Measurements from ENCODE around the gene FADS3.

The FADS3 gene, protein sequence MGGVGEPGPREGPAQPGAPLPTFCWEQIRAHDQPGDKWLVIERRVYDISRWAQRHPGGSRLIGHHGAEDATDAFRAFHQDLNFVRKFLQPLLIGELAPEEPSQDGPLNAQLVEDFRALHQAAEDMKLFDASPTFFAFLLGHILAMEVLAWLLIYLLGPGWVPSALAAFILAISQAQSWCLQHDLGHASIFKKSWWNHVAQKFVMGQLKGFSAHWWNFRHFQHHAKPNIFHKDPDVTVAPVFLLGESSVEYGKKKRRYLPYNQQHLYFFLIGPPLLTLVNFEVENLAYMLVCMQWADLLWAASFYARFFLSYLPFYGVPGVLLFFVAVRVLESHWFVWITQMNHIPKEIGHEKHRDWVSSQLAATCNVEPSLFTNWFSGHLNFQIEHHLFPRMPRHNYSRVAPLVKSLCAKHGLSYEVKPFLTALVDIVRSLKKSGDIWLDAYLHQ

DNA sequence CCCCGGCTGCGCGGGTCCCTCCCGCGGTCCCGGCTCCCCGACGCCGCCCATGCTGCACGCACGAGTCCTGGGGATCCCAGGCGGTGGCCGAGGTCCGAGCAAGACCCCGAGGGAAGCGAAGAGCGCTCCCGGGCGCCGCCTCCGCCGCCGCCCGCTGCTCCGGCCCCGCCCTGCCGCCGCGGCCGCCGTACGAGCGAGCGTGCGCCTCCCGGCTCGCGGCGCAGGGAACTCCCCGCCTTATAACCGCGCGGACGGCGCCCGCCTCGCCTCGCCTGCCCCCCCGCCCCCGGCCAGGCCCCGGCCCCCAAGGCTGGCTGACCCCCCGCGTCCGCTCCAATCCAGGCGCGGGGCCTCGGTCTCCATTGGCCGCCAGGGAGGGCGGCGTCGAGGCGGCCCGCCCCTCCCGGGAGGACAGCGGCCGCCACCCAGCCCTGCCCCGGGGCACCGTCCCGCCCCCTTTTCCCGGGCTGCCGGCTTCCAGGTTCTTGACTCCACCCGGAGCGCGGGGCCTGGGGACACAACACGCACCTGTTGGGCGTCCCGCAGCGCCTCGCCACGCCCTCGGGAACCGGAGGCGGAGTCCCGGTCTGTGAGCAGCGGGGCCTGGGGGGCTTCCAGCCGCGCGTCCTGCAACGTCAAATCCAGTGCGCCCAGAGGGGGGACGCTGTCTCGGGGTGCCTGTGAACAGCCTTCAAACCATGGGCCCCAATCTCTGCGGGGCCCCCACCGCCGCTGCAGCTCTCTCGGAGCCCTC is at the start of gene FADS3:
Gene FADS3 (minus strand): TSS at position 215 of the 754 bp plus-strand sequence. CDS start 164 bp downstream, at position 51.
- DNase-seq (ENCODE audit: low read depth in 2 of 2), result peak in 1 of 2 donors; percentile 37

GRCh38 chr11:61940466-61940865 is 49.1 kb upstream of the FADS3 start:
- DNase-seq (ENCODE audit: low read depth in 2 of 2), result no peak

GRCh38 chr11:61935861-61936260 is 44.5 kb upstream of the FADS3 start:
- no peak for DNase-seq (ENCODE audit: low read depth in 2 of 2)

DNA sequence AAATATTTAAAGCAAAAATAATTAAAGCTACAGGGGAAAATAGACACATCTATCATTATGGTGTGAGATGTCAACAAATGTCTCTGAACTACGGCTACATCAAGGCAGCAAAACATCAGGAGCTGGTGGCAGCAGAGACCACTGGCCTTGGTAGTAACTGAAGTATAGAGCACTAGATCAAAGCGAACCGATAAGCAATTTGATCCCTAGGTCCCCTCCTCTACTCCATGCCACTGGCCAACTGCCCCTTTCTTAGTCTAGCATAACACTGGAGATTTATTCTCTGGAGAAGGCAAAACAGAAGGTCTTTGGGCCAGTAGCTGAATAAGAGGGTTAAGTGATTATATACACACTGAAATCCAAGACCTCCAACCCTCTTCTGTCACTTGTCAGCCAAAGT is 39.6 kb upstream of the FADS3 start:
- DNase-seq (ENCODE audit: low read depth in 2 of 2), result no peak

DNA sequence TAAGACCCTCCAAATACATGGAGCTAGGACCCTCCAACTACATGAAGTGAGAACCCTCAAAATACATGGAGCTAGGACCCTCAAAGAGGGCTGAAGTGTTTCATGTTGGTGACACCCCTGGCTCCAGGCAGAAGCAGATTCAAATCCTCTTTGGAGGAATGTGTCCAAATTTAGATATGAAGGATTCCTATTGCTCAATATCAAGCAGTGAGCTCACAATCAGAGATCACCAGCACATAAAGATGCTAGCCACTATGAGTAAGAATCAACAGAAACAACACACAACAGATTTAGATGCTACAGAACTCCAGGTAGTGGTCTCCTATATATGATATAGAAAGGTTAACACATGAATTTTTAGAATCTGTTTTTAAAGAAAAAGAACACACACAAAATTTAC is 37.3 kb upstream of the FADS3 start:
- DNase-seq (ENCODE audit: low read depth in 2 of 2), result no peak

DNA sequence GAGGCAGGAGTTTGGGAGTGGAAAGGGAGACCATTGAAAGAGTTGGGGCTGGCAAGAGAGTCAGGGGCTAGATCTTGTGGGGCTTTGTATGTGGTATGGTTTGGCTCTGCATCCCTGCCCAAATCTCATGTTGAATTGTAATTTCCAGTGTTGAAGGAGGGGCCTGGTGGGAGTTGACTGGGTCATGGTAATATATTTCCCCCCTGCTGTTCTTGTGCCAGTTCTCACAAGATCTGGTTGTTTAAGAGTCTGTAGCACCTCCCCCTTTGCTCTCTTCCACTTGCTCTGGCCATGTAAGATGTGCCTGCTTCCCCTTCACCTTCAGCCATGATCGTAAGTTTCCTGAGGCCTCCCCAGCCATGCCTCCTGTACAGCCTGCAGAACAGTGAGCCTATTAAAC is 36.2 kb upstream of the FADS3 start:
- DNase-seq (ENCODE audit: low read depth in 2 of 2), result no peak

- no peak for DNase-seq (ENCODE audit: low read depth in 2 of 2)
These were observed 34.9 kb upstream of the FADS3 start for GRCh38 chr11:61926235-61926634.

DNA sequence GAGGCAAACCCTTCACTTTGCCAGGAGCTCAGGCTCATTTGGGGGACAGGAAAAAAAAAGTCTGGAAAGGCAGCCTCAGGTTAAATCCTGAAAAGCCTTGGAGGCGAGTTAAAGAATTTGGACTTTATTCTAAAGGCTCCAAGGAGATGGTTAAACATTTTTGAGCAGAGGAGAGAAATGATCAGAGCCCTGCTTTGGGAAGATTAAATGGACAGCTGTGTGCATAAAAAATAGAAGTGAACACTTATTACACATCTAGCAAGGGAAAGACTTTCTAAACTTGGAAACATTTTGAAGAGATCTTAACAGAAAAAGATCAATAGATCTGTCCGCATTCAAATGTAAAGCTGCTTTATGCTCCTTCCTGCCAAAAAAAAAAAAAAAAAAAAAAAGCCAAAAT is 34.4 kb upstream of the FADS3 start:
- no peak for DNase-seq (ENCODE audit: low read depth in 2 of 2)

DNA sequence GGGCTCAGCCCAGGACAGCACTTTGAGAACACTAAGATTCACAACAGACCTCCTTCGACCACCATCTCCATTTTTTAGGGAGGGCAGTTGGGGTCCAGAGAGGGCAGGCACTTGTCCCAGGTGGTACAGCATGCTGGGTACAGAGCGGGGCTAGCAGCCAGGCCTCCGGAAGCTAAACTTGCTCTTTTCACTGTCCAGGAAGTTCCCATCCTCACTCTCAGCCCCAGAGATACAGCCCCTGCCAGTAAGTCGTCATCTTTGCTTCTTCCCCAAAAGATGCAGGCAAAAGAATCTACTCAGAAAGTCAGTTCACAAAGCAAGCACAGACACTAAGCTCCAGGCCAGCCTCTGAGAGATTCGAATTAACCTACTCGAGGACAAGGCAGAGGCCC is 32.7 kb upstream of the FADS3 start:
- DNase-seq (ENCODE audit: low read depth in 2 of 2), result no peak

DNA sequence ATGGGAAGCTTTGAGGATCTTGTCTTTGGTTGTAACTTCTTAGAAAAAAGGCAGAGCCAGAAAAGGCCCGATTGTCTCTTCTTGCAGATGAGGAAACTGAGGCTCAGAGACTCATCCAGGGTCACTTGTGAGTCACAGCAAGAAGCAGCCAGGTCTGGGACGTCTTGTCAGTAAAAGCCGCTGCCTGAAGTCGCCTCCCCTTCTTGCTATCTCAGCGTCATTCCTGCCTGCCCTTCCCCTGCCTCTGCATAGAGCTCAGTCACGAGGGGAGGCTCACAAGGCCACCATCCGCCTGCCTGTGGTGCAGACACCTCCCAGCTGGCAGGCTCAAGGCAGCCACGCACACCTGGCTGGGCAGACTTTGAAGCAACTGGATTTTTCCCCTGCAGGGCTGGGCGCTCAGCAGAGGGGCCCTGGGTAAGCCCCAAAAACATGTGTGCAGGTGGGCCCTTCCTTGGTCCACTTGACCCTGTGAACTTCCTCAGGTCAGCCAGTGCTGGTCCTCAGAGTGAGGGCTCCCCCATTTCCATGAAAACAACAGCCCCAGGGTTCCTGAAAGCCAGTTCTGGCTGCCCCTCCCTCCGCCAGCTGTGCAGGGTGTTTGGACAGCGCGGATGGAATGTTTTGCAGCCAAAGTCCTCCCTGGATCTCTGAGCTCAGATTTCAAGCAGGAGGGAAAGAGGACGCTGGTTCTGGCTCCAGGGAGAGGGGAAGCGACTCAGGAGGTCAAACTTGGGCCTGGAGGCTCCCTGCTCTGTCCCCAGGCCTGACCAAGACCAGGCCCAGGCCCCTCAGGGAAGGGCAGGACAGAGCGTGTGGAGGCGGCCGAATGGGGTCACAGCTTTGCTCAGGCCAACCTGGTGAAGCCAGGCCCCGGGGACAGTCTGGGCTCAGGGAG is 32.1 kb upstream of the FADS3 start:
- DNase-seq (ENCODE audit: low read depth in 2 of 2), result no peak

DNA sequence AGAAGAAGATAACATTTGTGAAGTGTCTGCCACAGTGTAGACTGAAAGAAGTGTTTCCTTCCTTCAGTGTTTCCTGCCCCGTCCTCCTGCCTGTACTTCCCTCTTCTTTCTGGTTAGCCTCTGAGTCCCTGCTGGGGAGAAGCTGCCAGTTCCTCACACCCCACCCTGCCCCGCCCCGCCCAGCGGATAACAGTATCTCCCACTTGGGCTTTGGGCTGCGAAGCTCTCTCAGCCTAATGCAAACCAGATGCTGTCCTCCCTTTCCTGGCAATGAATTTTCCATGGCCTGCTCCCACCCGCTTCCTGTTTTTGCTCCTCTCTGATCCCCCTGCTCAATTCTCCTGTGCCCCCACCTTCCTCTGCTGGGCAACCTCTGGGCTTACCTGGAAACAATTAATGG is 31.2 kb upstream of the FADS3 start:
- DNase-seq (ENCODE audit: low read depth in 2 of 2), result no peak

DNA sequence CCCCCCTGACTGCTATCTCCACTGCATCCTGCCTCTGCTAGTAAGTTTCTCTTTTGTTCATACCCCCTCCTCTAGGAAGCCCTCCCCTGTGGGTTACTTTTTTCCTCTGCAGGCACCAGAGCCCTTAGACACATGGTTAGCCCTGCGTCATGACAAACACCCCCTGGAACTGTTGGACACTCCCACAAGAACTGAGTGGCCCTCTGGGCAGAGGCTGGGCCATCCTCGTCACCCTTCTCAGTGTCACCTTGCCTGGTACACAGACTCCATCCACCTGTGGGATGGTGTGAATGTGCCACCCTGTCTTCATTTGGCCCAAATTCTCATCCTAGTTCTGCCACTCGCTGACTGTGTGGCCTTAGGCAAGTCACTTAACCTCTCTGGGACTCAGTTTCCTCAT is 30.1 kb upstream of the FADS3 start:
- no peak for DNase-seq (ENCODE audit: low read depth in 2 of 2)

- DNase-seq (ENCODE audit: low read depth in 2 of 2), result no peak
These were observed 28.6 kb upstream of the FADS3 start for GRCh38 chr11:61919705-61920631.

DNA sequence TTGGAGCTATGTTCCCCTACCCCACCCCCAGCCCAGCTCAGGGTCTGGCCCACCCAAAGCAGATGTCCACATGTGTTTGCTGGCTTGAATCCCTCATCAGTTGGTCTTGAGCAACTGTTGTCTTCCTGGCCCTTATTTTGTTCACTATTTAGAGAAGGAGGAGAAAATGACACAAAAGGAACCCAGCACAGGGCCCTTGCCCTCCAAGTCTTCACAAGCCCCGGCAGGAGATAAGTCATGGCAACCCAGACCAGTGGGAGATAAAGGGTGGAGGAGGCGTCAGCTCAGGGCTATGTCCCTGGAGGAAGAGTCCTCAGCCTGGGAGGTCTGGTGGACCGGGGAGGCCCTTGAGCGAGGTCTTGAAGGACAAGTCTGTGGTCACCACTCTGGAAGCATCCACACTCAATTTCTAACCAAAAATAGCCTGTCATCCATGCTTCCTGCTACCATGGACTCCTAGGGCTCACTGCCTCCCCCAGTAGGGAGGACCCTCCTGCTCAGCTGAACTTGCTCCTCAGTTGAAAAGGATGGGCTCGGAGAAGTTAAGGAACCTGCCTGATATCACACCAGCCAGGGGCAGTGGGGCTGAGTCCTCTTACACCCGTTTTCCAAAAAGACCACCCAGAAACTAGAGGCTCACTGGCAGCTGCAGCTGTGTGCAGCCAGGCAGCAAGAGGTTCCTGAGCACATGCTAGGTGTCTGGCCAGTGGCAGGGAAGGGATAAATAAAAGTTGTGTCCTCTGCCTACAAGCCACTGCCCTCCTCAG is 27.8 kb upstream of the FADS3 start:
- no peak for DNase-seq (ENCODE audit: low read depth in 2 of 2)

DNA sequence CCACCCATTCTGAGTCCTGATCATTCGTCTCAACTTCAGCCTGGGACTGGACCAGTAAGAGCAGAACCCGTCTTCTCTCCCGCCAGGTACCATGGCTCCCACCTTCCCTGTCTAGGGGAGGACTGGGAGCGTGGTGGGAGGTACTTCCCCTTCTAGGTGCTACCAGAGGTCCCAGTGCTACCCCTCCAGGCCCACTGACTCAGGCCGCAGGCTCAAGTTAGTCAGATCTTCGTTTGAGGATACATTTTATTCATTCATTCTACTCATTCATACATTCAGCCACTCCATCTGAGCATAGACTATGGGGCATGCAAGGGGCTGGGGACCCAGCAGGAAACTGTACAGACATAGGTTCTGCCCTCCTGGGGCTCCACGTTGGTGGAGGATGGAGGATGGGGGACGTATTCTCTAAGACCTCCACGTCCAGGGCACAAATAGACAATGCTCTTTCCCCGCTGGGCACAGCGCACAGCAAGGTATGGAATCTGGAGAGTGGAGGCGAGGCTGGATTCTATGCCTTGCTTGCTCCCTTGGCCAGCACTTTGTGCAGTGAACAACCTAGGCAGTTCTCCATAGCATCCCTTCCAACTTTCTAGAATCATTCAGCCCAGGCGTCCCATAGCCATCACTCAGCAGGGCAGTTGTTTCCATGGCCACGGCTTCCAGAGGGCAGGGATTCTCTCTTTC is 27.0 kb upstream of the FADS3 start:
- no peak for DNase-seq (ENCODE audit: low read depth in 2 of 2)

DNA sequence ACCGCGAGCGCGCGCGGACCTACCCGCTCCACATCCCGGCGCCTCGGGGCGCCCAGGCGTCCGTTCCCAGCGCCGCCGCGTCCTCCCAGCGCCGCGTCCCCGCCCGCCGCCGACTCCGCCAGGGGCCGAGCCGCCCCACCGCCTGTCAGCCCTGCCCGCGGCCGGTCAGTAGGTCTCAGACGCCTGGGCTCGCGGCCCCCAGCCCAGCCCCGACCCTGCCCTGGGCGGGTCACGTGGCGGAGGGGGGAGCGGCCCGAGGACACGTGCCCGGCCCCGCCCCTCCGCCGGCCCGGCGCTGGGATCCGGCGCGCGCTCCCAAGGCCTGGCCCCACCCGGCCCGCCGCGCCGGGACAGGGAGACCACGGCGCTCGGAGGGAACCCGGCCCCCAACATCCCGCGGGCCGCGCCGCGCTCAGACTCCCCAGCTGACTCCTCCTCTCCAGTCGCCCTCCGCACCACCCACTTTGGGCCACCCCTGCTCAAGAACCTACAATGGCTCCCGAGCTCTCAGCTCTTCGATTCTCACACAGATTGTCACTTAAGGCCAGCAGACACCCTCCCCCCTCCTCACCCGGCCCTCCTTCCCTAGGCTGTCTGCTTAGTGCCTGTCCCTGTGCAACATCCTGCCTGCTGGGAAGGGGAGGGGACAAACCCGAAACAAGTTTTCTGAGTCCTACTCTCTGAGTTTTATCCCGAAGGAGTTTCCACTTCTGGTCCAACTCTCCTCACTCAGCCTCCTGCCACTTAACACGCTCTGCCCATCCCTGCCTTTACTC is 26.2 kb upstream of the FADS3 start, which contains the start of gene RAB3IL1:
Gene RAB3IL1 (minus strand): TSS at position 233 of the 776 bp plus-strand sequence. CDS start 199 bp downstream, at position 34.
- no peak for DNase-seq (ENCODE audit: low read depth in 2 of 2)

- no peak for DNase-seq (ENCODE audit: low read depth in 2 of 2)
These were observed 25.5 kb upstream of the FADS3 start for GRCh38 chr11:61916737-61917333.

DNA sequence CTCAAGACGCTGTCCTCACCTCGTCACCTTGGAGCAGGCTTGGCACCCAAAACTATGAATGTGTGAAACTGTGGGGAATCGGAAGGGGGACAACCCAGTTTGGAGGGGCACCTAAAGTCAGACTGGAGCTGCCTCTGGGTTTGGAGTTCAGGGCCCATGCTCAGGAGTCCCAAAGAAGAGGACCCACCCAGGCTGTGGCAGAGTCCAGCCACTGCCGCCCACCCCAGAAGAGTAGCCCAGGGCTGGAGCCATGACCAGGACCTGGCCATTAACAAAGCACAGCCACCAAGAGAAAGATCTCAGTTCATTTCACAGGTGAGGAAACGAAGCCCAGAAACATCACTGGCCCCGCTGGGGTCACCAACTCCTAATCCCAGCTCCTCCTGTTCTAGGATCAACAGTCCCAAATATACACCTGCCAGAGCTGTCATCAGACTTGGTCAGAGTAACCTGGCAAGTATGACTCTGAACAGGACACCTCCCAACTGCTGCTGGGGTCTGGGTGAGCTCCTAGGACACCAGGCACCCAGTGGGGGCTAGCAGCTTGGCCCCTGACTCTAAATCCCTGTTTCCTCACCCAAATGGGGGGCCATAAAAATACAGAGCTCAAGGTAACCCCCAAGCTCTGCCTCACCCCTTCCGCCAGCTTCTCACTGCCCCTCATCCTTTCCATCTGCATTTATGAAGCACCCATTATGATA is 23.3 kb upstream of the FADS3 start:
- DNase-seq (ENCODE audit: low read depth in 2 of 2), result no peak
